HCT116 (cell line): ENCODE measurements around the gene CCDC187. TPM values are rescaled to one million over a fixed set of nuclear protein-coding genes. Genes with fewer than 3 reads are reported as not detected.

Experiments used
- ATAC-seq: fragments of 200-7000 bp; cut with Tn5 transposase; 2 replicates; pipeline ENCODE4 v1.9.1; 2020; ENCODE audit warnings: mild to moderate bottlenecking, moderate library complexity
- BruUV-seq: library from RNA; stranded (reverse); fragments of 400-500 nt; replicated peaks from 2 replicates; lab custom pipeline; 2021; lab: Mats Ljungman, UMichigan
- CTCF ChIA-PET: fragments of 300-600 bp; sonication (Branson Sonifier 250); formaldehyde crosslinking; loops from one replicate; lab custom pipeline; 2021; ENCODE audit warnings: antibody characterized with exemption; lab: Charles Lee
- POLR2A ChIA-PET: fragments of 300-600, 350-600 bp; sonication (Branson Sonifier 250); formaldehyde crosslinking; loops from one replicate; lab custom pipeline; 2021; ENCODE audit warnings: antibody characterized with exemption; lab: Charles Lee
- RAD21 ChIA-PET, 2 experiments: fragments of 300-600 bp; sonication (Branson Sonifier 250); formaldehyde crosslinking; loops; one replicate each; lab custom pipeline; 2023; ENCODE audit warnings: low total read pairs in 2 of 2; ENCODE audit not compliant: uncharacterized antibody in 2 of 2, unreplicated experiment in 2 of 2, low non-redundant PET in 1 of 2; lab: Charles Lee
- DNase-seq: peaks from one replicate; pipeline ENCODE4 v3.0.0-alpha.2; 2010; ENCODE audit warnings: low read depth, low spot score
- H2AFZ ChIP-seq: fragments of 200-600 bp; shearing (Covaris generic), sonication (generic); 2 replicates; pipeline ENCODE4 v1.6.1; 2017; ENCODE audit warnings: low read depth, mixed run types, mixed read lengths, antibody characterized with exemption, low read length; ENCODE audit not compliant: poor library complexity, severe bottlenecking
- H3K27ac ChIP-seq: 2 replicates; pipeline ENCODE4 v1.5.1; 2012; ENCODE audit warnings: low read depth, low read length
- H3K27me3 ChIP-seq: fragments of 200-600 bp; sonication (generic); 2 replicates; pipeline ENCODE4 v1.6.1; 2016; ENCODE audit warnings: mixed run types, low read length, mixed read lengths; ENCODE audit not compliant: insufficient read depth
- H3K36me3 ChIP-seq, 2 experiments: fragments of 200-500 bp in 1 of 2; fragments of 200-600 bp in 1 of 2; sonication (Bioruptor generic) in 1 of 2; sonication (generic) in 1 of 2; 2 replicates each; pipeline versions ENCODE4 v1.5.1 to v1.6.1; 2014 to 2016; ENCODE audit warnings: low read length in 2 of 2, inconsistent platforms in 1 of 2, mixed read lengths in 1 of 2, mixed run types in 1 of 2; ENCODE audit not compliant: insufficient read depth in 2 of 2, control insufficient read depth in 1 of 2
- H3K4me1 ChIP-seq, 2 experiments: fragments of 200-600 bp in 1 of 2; sonication (generic) in 1 of 2; 2 replicates each; pipeline versions ENCODE4 v1.5.1 to v1.6.1; 2012 to 2017; ENCODE audit warnings: low read length in 2 of 2, inconsistent platforms in 1 of 2, mild to moderate bottlenecking in 1 of 2, mixed read lengths in 1 of 2, mixed run types in 1 of 2, moderate library complexity in 1 of 2; ENCODE audit not compliant: insufficient read depth in 2 of 2, control insufficient read depth in 1 of 2
- H3K4me2 ChIP-seq: fragments of 200-600 bp; sonication (generic); 2 replicates; pipeline ENCODE4 v1.6.1; 2017; ENCODE audit warnings: mixed run types, low read length, mixed read lengths
- H3K4me3 ChIP-seq, 2 experiments: fragments of 200-600 bp in 1 of 2; sonication (generic) in 1 of 2; replicated peaks in 1 of 2; 2 replicates each; pipeline ENCODE4 v1.5.1; 2011 to 2016; ENCODE audit warnings: low read length in 2 of 2, control low read depth in 1 of 2, low read depth in 1 of 2, mild to moderate bottlenecking in 1 of 2, mixed read lengths in 1 of 2, mixed run types in 1 of 2
- H3K79me2 ChIP-seq: fragments of 200-600 bp; sonication (generic); 2 replicates; pipeline ENCODE4 v1.6.1; 2017; ENCODE audit warnings: mild to moderate bottlenecking, mixed run types, low read length, moderate library complexity, mixed read lengths; ENCODE audit not compliant: insufficient read depth
- H3K9ac ChIP-seq: fragments of 200-600 bp; sonication (generic); 2 replicates; pipeline ENCODE4 v1.6.1; 2016; ENCODE audit warnings: low read length, mixed read lengths
- H3K9me2 ChIP-seq: fragments of 200-600 bp; sonication (generic), shearing (Covaris generic); 2 replicates; pipeline ENCODE4 v1.6.1; 2017; ENCODE audit warnings: mixed run types, mild to moderate bottlenecking, moderate library complexity; ENCODE audit not compliant: insufficient read depth
- H3K9me3 ChIP-seq, 2 experiments: fragments of 200-500 bp in 1 of 2; fragments of 200-600 bp in 1 of 2; sonication (Bioruptor generic) in 1 of 2; sonication (generic) in 1 of 2; 2 replicates each; pipeline ENCODE4 v1.6.1; 2014 to 2017; ENCODE audit warnings: low read length in 2 of 2, mixed read lengths in 2 of 2, inconsistent platforms in 1 of 2, low read depth in 1 of 2, mild to moderate bottlenecking in 1 of 2, mixed run types in 1 of 2, moderate library complexity in 1 of 2; ENCODE audit not compliant: control insufficient read depth in 1 of 2, insufficient read depth in 1 of 2
- H4K20me1 ChIP-seq: fragments of 200-600 bp; sonication (generic), shearing (Covaris generic); 2 replicates; pipeline ENCODE4 v1.6.1; 2017; ENCODE audit warnings: mixed run types, mild to moderate bottlenecking, moderate library complexity; ENCODE audit not compliant: insufficient read depth
- CTCF ChIP-seq, 3 experiments: fragments of 200-600 bp in 1 of 3; sonication (generic) in 1 of 3; IDR thresholded peaks in 2 of 3; conservative IDR thresholded peaks in 1 of 3; 2 replicates each; pipeline ENCODE4 v1.5.1; 2012 to 2017; ENCODE audit warnings: low read depth in 2 of 3, low read length in 2 of 3, antibody characterized with exemption in 1 of 3, borderline replicate concordance in 1 of 3, control low read depth in 1 of 3, mild to moderate bottlenecking in 1 of 3, mixed read lengths in 1 of 3, mixed run types in 1 of 3, moderate library complexity in 1 of 3; ENCODE audit not compliant: insufficient read depth in 1 of 3
- EGR1 ChIP-seq: IDR thresholded peaks from 2 replicates; pipeline ENCODE4 v1.6.1; 2012; ENCODE audit warnings: low read depth
- EZH2phosphoT487 ChIP-seq: fragments of 200-600 bp; IDR thresholded peaks from 2 replicates; pipeline ENCODE4 v1.6.1; 2018; ENCODE audit warnings: antibody characterized with exemption, borderline replicate concordance
- POLR2AphosphoS5 ChIP-seq: IDR thresholded peaks from 2 replicates; pipeline ENCODE4 v1.6.1; 2011; ENCODE audit warnings: mild to moderate bottlenecking, low read depth, low read length, moderate library complexity
- SP1 ChIP-seq: IDR thresholded peaks from 2 replicates; pipeline ENCODE4 v1.6.1; 2012; ENCODE audit warnings: low read depth
- SRF ChIP-seq: IDR thresholded peaks from 2 replicates; pipeline ENCODE4 v1.6.1; 2012; ENCODE audit warnings: low read depth
- TCF7L2 ChIP-seq: IDR thresholded peaks from 2 replicates; pipeline ENCODE4 v1.7.0; 2011; ENCODE audit warnings: borderline replicate concordance, inconsistent platforms; ENCODE audit not compliant: insufficient read depth, insufficient read length; ENCODE audit errors: extremely low read depth
- YY1 ChIP-seq: IDR thresholded peaks from 2 replicates; pipeline ENCODE4 v1.6.1; 2011; ENCODE audit warnings: low read length, low read depth, moderate library complexity, mild to moderate bottlenecking; ENCODE audit not compliant: insufficient replicate concordance; ENCODE audit errors: extremely low read depth
- intact Hi-C: fragments of 100-400 bp; cut with micrococcal nuclease; formaldehyde crosslinking; loops from 2 replicates; pipeline ENCODE4 v1.10.0; 2022
- total RNA-seq: library from RNA; stranded (reverse); gene quantifications from one replicate; pipeline ENCODE4 v1.2.1, GENCODE V29; 2021; ENCODE audit not compliant: unreplicated experiment

CCDC187 gene
- total RNA-seq, 1 experiment from 2014 or later = 4.6 TPM

- TF ChIP-seq TCF7L2 = no peak
- TF ChIP-seq POLR2AphosphoS5 = no peak
- no peak for TF ChIP-seq SP1
- TF ChIP-seq EGR1 = no peak
- TF ChIP-seq YY1 = no peak
- TF ChIP-seq EZH2phosphoT487 = no peak
Observed at GRCh38 chr9:136341042-136341655, 37.3 kb upstream of the CCDC187 start (continued).

GRCh38 chr9:136340356-136341041, 36.6 kb upstream of the CCDC187 start:
- Histone ChIP-seq H3K9me2 (no peaks in the 10 kb centered on the region), H3K9me3 (no peaks in the 10 kb centered on the region), H3K4me2 (no peak overlapping the region), H3K27ac (no peak overlapping the region), H3K4me1 (peaks cover 10 to 23% of the 10 kb centered on the region in 2 experiments; a peak in 3 of 4 replicates), H3K36me3 (no peaks in the 10 kb centered on the region; a peak in 1 of 4 replicates), H4K20me1 (no peaks in the 10 kb centered on the region), H2AFZ (no peak overlapping the region), H3K9ac (no peak overlapping the region), H3K79me2 (no peaks in the 10 kb centered on the region), H3K27me3 (no peaks in the 10 kb centered on the region), H3K4me3 (no peak overlapping the region)
- ChIA-PET POLR2A (no interaction called here), RAD21 (no interaction called here), CTCF (interaction anchor here (1.1 to 1.2 kb wide), 2 partner anchors 11 to 22 kb away, joined by 3 read pairs; no protein-coding TSS in a partner anchor)
- TF ChIP-seq POLR2AphosphoS5 (no peak), SRF (no peak), CTCF (IDR thresholded peaks at IDR 0.05 in 2 of 3, conservative IDR thresholded peaks at IDR 0.05 in 1 of 3; ENCODE audit: borderline replicate concordance in 1 of 3, insufficient read depth in 1 of 3, low read depth in 2 of 3, low read length in 2 of 3) (no peak)
- ATAC-seq = no peak
- no peak for DNase-seq
- BruUV-seq = no TSS peak
- intact Hi-C loops = no loop called here
